PFSK-1 (cell line): ENCODE measurements around the gene WDR70.
A peak's percentile ranks its signal among the peaks of the same experiment; 100 is the strongest.

Experiments
- POLR2AphosphoS5 ChIP-seq: IDR thresholded peaks from 2 replicates; pipeline ENCODE4 v1.6.1; 2012; ENCODE audit warnings: low read depth, mild to moderate bottlenecking, control low read depth, low read length, moderate library complexity
- SIN3A ChIP-seq: IDR thresholded peaks from 2 replicates; pipeline ENCODE4 v1.6.1; 2012; ENCODE audit warnings: mild to moderate bottlenecking, low read length, moderate library complexity, borderline replicate concordance; ENCODE audit not compliant: insufficient read depth
- TAF1 ChIP-seq: IDR thresholded peaks from 2 replicates; pipeline ENCODE4 v1.6.1; 2012; ENCODE audit warnings: low read length, control low read depth, borderline replicate concordance; ENCODE audit not compliant: insufficient read depth
- TF ChIP-seq, protein P1 (sequence below), 2 experiments: IDR thresholded peaks; 2 replicates each; pipeline versions ENCODE4 v1.6.1 to v1.8.0; 2011 to 2012; ENCODE audit warnings: low read depth in 2 of 2, low read length in 2 of 2, control low read depth in 1 of 2, inconsistent platforms in 1 of 2, mild to moderate bottlenecking in 1 of 2, moderate library complexity in 1 of 2; ENCODE audit not compliant: insufficient read depth in 1 of 2

DNA sequence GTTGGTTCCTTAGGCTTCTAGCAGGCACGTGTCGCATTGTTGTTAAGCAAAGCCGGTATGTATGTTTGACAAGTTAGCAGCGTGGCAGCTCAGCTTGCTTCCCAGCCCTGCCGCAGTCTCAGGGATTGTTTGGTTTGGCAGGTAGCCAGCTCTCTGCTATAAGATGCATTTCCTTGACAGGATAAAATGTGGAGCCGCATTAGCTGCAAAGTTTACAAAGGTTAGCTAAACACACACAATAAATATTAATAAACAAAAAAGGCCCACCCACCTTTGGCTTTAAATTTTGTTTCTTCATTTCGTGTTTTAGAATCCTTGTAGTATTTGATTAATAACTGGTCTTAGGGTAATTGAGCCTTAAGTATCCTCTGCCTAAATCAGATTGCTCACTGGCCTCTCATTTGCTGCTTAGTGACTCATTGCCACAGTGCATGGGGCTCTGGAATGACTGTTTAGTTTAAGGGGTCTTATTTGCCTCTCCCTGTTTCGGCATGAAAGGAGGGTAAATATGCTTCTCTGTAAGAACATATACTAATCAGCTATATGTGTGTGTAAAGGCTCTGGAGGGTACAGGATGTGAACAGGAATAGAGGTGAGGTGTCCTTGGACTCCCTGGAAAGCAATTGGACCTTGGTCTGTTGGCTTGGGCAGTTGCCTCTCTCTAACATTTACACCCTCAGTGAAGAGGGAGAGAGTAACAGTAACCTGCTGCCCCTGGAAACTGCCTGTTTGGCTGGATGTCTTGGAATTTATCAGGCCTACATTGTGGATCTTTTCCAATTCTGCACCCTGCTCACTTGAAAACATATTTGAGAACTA, 338.7 kb downstream of the WDR70 start:
- TF ChIP-seq POLR2AphosphoS5 (no peak), SIN3A (peak; percentile 100), TAF1 (no peak)
- TF ChIP-seq, protein P1, sequence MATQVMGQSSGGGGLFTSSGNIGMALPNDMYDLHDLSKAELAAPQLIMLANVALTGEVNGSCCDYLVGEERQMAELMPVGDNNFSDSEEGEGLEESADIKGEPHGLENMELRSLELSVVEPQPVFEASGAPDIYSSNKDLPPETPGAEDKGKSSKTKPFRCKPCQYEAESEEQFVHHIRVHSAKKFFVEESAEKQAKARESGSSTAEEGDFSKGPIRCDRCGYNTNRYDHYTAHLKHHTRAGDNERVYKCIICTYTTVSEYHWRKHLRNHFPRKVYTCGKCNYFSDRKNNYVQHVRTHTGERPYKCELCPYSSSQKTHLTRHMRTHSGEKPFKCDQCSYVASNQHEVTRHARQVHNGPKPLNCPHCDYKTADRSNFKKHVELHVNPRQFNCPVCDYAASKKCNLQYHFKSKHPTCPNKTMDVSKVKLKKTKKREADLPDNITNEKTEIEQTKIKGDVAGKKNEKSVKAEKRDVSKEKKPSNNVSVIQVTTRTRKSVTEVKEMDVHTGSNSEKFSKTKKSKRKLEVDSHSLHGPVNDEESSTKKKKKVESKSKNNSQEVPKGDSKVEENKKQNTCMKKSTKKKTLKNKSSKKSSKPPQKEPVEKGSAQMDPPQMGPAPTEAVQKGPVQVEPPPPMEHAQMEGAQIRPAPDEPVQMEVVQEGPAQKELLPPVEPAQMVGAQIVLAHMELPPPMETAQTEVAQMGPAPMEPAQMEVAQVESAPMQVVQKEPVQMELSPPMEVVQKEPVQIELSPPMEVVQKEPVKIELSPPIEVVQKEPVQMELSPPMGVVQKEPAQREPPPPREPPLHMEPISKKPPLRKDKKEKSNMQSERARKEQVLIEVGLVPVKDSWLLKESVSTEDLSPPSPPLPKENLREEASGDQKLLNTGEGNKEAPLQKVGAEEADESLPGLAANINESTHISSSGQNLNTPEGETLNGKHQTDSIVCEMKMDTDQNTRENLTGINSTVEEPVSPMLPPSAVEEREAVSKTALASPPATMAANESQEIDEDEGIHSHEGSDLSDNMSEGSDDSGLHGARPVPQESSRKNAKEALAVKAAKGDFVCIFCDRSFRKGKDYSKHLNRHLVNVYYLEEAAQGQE (IDR thresholded peaks at IDR 0.05; ENCODE audit: insufficient read depth in 1 of 2, low read depth in 2 of 2, low read length in 2 of 2): no peak
